NCI-H187 (cell line): Measurements from ENCODE around the gene DLX2.

Experiments used
- DNase-seq, 2 experiments: peaks; one replicate each; lab custom pipeline; 2025; lab: John Stamatoyannopoulos, UW

Gene DLX2

DNA sequence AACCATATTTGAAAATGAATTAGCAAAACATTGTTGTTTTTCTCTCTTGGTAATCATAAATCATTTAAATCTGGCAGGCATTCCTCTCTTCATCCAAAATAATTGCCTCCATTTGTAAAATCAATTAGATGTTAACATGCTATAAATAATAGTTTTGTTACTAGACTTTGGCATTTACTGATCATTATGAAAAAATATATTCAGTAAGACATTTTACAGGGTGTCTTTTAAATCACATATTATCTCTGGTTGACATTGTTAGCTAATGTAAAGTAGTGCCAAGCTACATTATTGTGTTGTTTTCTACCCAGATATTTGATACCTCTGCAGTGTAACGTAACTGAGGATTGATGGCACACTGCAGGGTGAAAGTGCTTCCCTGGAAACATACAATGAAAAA lies 49.2 kb downstream of the DLX2 start:
- DNase-seq, result no peak

DNA sequence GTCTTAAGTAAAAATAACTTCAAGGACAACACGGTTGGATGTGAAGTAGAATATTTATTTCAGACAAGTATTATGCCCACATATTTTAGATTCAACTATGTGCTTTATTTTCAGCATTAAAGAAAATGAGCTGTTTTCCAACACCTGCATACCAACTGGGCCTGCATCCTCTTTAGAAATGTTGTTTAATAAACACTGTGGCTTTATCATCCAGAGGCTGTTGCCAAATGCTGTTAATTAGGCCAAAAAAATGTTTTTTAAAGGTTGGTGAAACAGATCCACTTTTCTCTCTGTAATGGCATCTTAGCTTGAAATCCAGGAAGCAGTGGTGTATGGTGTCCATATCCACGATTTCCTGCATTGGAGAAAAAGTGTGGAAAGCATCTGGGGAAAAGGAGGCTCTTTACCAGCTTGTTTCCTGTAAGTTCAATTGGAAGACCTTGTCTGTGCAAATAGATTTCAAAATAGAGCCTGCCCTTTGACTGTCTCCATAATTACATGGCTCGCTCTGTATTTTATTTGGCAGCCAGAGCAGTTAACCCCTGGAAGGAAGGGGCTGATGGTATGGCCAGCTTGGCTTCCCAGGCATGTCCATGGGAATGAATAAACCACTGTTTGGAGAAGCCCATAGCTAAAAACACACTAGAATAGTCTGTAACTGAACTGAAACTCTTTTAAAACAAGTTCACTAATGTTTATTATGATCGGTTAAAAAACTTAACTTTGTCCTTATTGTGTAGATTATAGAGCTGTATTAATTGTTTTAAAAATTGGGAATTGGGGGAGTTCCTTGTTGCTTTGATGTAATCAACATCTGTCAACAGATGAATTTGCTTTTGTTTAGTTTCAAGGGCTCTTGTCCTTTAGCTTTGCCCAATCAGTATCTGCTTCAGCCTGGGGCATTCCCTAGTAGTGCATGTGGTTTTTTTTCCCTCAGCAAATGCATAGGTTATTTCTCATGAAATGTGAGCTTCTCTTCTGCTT lies 50.4 kb downstream of the DLX2 start:
- DNase-seq, result no peak

DNA sequence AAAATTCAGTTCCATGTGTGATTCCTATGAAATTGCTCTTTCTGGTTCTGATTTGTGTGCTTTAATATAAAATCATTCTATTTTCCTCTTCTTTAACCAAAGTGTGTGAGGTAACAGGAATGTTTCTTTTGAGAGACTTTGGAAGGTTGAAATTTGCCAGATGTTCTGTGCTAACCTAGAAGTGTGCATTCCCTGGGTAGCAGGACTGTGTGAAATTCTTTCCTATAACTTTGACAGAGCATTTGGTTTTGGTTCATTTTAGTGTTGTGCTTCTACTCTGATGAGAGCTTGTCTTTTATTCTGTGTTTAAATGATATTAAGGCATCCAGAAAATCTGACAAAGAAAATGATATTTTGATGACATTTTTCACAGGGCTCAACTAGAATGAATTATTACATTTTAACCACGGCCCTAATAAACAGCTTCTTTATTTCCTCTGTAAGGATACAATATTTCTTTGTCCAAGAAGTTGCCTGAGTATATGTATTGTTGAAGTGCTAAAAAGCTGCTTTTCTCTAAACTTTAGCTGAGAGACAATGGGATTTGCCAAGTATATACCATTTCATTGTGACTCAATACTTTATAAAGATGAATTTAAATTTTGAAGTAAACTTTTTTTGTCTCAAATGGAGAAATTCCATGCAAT lies 52.1 kb downstream of the DLX2 start:
- DNase-seq, result no peak

DNA sequence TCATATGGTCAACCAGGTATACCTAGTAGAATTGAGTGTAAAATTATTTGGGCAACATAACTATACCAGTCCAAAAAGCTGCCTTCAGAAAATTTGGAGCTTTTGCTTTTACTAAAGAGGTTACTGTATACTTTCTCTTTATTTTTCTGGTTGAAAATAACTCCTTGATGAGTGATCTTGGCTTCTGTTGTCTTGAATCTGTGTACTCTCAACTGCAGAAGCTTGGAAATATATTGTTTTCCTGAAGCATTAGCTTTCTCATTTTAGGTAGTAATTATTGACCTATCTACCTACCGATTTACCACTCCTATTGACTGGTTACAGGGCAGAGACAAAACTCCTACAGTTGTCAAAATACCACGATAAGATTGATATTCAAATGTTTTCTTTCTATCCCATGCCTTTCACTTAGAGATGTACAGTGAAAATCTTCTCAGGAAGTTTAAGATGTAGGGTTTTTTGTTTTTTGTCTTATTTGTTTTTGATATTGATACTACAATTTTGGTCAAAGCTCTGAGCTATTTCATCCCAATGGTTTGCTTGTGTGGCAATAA lies 53.1 kb downstream of the DLX2 start:
- no peak for DNase-seq
